ENCODE measurements around the gene TGM1. TPM values are rescaled to one million over a fixed set of nuclear protein-coding genes. Genes with fewer than 3 reads are reported as not detected.

TGM1 gene
- total and polyA plus RNA-seq, 2 donors, result 1.5 to 41.0 TPM

DNA sequence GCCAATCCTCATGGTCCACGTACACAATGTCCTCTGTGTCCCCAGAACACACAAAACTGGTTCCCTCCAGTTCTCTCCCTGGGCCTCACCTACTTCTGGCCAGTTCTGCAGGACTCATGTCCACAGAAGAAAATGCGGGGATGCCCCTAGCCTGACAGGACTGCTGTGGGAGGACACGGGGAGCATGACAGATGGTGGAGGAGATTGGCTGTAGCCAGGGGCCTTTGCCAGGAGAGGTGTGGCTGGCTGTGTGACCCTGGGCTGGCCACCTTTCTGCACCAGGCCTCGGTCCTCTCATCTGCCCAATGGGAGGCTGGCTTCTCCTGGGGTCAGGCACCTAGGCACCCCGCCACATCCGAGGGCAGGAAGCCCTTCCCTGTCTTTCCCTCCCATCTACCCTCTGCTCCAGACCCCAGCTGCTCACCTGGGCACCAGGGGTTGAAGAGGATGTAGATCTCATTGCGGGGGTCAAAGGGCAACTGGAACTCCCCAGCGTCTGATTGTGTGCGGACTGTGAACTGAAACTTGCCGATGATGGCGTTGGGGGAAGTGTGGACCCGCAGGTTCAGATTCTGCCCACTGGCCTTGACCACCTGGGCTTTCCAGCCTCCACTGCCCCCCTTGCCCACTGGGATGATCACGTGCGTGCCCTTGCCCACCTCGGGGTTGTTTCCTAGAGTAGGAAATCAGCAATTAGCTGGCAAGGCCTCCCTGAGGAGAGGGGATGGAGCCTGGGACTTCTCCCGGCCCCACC is 2.8 kb downstream of the TGM1 start:
- no peak overlapping the region for H3K4me3 ChIP-seq (ENCODE audit: low read length in 2 of 2)
- DNase-seq (ENCODE audit: low read depth in 6 of 9, low spot score in 9 of 9), result no peak
- H3K4me1 ChIP-seq (ENCODE audit: control insufficient read depth in 2 of 2, insufficient read depth in 2 of 2, low read length in 2 of 2), result peaks cover 0 to 4% of the 10 kb centered on the region in 2 donors
- 95% methylated on average over 16 of the region's 16 CpGs for WGBS
- peaks cover 0 to under 1% of the 10 kb centered on the region in 2 donors for H3K36me3 ChIP-seq (ENCODE audit: control insufficient read depth in 2 of 2, insufficient read depth in 2 of 2, low read length in 1 of 2)
- no peaks in the 10 kb centered on the region for H3K9me3 ChIP-seq (ENCODE audit: control insufficient read depth in 2 of 2, insufficient read depth in 1 of 2, low read length in 1 of 2)
- H3K27ac ChIP-seq (ENCODE audit: low read depth in 1 of 2, low read length in 1 of 2), result no peak overlapping the region
- H3K27me3 ChIP-seq (ENCODE audit: control insufficient read depth in 2 of 2, insufficient read depth in 1 of 2, low read length in 1 of 2), result no peaks in the 10 kb centered on the region

DNA sequence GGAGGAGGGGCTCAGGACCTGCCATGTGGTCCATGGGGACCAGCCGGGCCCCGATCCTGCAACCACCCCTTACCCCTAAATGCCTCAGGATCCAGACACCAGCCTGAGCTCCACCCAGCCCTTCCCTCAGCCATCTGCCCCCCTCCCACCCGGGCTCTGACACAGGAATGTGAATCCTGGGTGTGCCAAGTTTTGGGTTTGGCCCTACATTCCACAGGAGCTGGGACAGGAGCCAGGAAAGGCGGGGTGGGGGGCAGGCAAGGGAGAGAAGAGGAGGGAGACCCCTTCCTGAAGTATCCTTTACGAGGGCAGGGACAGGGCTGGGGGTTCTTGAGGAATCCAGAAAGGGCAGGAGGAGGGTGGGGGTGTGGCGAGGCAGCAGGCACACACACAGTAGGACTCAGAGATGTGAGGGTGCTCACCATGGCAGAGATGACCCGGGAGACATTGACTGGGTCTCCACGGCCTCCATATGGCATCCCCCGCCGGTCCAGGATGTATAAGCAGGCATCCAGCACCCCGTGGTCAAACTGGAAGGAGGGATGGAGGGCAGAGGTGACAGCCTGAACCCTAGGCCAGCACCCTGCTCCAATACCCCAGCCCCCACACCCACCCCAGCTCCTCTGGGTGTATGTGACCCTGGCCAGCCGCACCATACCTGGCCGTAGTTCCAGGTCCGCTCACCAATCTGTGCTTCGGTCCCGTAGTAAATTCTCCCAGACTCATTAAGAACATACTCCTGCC is 3.5 kb downstream of the TGM1 start:
- no peak for DNase-seq (ENCODE audit: low read depth in 6 of 9, low spot score in 9 of 9)
- H3K4me3 ChIP-seq (ENCODE audit: low read length in 2 of 2), result no peak overlapping the region
- H3K36me3 ChIP-seq (ENCODE audit: control insufficient read depth in 2 of 2, insufficient read depth in 2 of 2, low read length in 1 of 2), result no peaks in the 10 kb centered on the region
- no peaks in the 10 kb centered on the region for H3K27me3 ChIP-seq (ENCODE audit: control insufficient read depth in 2 of 2, insufficient read depth in 1 of 2, low read length in 1 of 2)
- H3K4me1 ChIP-seq (ENCODE audit: control insufficient read depth in 2 of 2, insufficient read depth in 2 of 2, low read length in 2 of 2), result peaks cover 0 to 2% of the 10 kb centered on the region in 2 donors
- 96% methylated on average over 16 of the region's 16 CpGs for WGBS
- H3K27ac ChIP-seq (ENCODE audit: low read depth in 1 of 2, low read length in 1 of 2), result no peak overlapping the region
- no peaks in the 10 kb centered on the region for H3K9me3 ChIP-seq (ENCODE audit: control insufficient read depth in 2 of 2, insufficient read depth in 1 of 2, low read length in 1 of 2)

DNA sequence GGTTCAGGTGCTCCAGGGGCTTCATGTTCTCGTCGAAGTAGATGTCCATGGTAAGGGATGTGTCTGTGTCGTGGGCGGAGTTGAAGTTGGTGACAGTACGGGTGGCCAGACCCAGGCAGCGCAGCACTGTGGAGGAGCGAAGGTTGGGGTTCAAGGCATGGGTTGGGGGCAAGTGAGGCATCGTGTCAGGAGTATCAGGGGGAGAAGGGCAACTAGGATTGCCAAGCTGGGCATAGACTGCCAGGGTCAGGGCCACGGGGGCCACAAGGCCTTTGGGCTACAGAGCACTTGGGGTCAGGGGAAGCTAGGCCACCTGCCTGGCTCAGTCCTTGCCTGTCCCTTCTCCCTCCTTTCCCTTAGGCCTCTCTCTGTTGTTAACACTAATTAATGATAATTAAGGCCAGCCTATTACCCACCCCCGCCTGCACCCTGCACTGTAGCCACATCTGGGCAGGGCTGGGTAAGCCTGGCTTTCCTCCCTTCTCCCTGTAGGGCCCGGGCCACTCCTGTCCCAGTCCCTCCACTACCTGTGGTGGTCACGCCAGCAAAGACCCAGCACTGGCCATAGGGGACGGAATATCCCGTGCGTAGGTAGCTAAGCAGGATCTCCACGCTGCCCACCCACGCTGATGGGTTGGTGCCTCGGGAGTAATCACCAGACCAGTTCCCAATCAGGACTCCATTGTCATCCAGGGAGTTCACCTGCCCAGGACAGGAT is 4.3 kb downstream of the TGM1 start:
- Histone ChIP-seq H3K27ac (ENCODE audit: low read depth in 1 of 2, low read length in 1 of 2) (peak overlapping the region in 1 of 2 donors; percentile 21), H3K27me3 (ENCODE audit: control insufficient read depth in 2 of 2, insufficient read depth in 1 of 2, low read length in 1 of 2) (no peaks in the 10 kb centered on the region), H3K4me3 (ENCODE audit: low read length in 2 of 2) (no peak overlapping the region), H3K4me1 (ENCODE audit: control insufficient read depth in 2 of 2, insufficient read depth in 2 of 2, low read length in 2 of 2) (no peaks in the 10 kb centered on the region), H3K9me3 (ENCODE audit: control insufficient read depth in 2 of 2, insufficient read depth in 1 of 2, low read length in 1 of 2) (no peaks in the 10 kb centered on the region), H3K36me3 (ENCODE audit: control insufficient read depth in 2 of 2, insufficient read depth in 2 of 2, low read length in 1 of 2) (no peaks in the 10 kb centered on the region)
- DNase-seq (ENCODE audit: low read depth in 6 of 9, low spot score in 9 of 9), result no peak
- WGBS, result 97% methylated on average over 18 of the region's 18 CpGs

DNA sequence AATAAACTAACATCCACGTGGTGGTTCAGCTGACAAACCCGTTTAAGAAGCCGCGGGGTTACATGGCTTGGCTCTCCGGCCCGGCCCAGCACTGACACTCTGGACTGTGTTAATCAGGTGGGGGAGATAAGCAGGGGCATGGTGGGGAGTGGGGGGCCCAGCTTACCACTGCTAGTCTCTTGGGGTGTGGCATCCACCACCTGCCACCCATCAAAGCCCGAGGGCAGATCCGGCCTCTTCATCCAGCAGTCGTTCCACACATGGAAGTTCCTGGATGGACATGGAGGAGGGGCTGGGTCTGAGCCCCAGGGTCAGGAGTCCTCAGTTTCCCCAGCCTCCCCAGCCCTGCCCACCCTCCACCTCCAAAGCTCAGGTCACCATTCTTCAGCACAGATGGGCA is 4.9 kb downstream of the TGM1 start:
- 97% methylated on average over 9 of the region's 9 CpGs for WGBS
- Histone ChIP-seq H3K9me3 (ENCODE audit: control insufficient read depth in 2 of 2, insufficient read depth in 1 of 2, low read length in 1 of 2) (no peaks in the 10 kb centered on the region), H3K4me3 (ENCODE audit: low read length in 2 of 2) (no peak overlapping the region), H3K4me1 (ENCODE audit: control insufficient read depth in 2 of 2, insufficient read depth in 2 of 2, low read length in 2 of 2) (no peaks in the 10 kb centered on the region), H3K36me3 (ENCODE audit: control insufficient read depth in 2 of 2, insufficient read depth in 2 of 2, low read length in 1 of 2) (no peaks in the 10 kb centered on the region), H3K27me3 (ENCODE audit: control insufficient read depth in 2 of 2, insufficient read depth in 1 of 2, low read length in 1 of 2) (no peaks in the 10 kb centered on the region), H3K27ac (ENCODE audit: low read depth in 1 of 2, low read length in 1 of 2) (no peak overlapping the region)
- no peak for DNase-seq (ENCODE audit: low read depth in 6 of 9, low spot score in 9 of 9)

DNA sequence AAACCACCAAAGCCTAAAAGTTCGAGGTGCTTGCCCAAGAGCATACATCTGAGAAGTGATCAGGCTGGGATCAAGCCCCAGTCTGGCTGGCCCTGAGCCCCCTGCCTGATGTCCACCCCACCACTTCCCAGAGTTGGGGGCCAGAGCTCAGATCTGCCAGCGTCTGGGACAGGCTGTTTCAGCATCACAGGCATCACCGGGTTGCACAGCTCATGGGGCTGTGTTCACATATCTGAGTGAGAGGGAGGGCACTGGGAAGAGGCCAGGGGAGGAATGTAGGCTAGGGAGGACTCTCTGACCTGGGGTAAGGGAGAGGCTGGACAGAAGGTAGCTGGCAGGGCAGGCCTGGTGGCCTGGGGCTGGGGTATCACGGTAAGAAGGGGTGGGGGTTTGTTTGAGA is 6.0 kb downstream of the TGM1 start:
- Histone ChIP-seq H3K4me1 (ENCODE audit: control insufficient read depth in 2 of 2, insufficient read depth in 2 of 2, low read length in 2 of 2) (no peaks in the 10 kb centered on the region), H3K27me3 (ENCODE audit: control insufficient read depth in 2 of 2, insufficient read depth in 1 of 2, low read length in 1 of 2) (no peaks in the 10 kb centered on the region), H3K9me3 (ENCODE audit: control insufficient read depth in 2 of 2, insufficient read depth in 1 of 2, low read length in 1 of 2) (no peaks in the 10 kb centered on the region), H3K27ac (ENCODE audit: low read depth in 1 of 2, low read length in 1 of 2) (no peak overlapping the region), H3K4me3 (ENCODE audit: low read length in 2 of 2) (no peak overlapping the region), H3K36me3 (ENCODE audit: control insufficient read depth in 2 of 2, insufficient read depth in 2 of 2, low read length in 1 of 2) (no peaks in the 10 kb centered on the region)
- whole genome bisulfite sequencing, result 95% methylated on average over 4 of the region's 4 CpGs
- no peak for DNase-seq (ENCODE audit: low read depth in 6 of 9, low spot score in 9 of 9)

DNA sequence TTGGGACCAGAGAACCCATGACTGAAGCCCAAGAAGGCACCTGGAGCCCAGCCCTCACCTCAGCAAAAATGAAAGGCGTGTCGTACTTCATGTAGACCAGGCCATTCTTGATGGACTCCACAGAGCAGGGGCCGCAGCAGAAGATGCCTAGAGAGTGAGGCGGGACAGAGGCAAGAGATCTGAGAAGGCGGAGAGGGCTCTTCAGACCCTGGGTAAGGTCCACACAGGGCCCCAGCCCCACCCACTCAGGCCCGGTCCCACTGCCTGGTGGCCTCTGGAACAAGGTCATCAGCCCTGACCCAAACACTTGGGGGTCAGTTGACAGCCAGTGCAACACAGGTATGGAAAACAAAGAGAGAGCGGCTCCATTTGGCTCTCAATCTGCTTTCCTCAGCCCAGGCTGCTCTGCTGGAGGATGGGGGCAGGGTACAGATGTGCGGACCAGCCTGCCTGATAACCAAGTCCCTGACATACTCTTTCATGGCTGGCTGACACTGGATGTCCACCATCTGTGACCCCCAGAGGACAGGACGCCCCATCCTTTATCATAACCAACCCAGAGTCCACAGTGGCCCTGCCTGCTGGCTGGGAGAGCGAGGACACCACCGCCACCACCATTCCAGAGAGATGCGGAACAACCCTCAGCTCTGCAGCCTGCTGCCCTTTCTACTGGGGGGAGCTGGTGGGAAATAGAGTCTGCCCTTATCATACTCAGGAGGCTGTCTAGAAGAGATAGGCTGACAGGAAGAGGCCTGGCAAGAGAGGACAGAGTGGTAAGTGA is 6.9 kb downstream of the TGM1 start:
- no peaks in the 10 kb centered on the region for H3K36me3 ChIP-seq (ENCODE audit: control insufficient read depth in 2 of 2, insufficient read depth in 2 of 2, low read length in 1 of 2)
- H3K27ac ChIP-seq (ENCODE audit: low read depth in 1 of 2, low read length in 1 of 2), result no peak overlapping the region
- no peaks in the 10 kb centered on the region for H3K27me3 ChIP-seq (ENCODE audit: control insufficient read depth in 2 of 2, insufficient read depth in 1 of 2, low read length in 1 of 2)
- H3K4me3 ChIP-seq (ENCODE audit: low read length in 2 of 2), result no peak overlapping the region
- no peaks in the 10 kb centered on the region for H3K4me1 ChIP-seq (ENCODE audit: control insufficient read depth in 2 of 2, insufficient read depth in 2 of 2, low read length in 2 of 2)
- no peak for DNase-seq (ENCODE audit: low read depth in 6 of 9, low spot score in 9 of 9)
- H3K9me3 ChIP-seq (ENCODE audit: control insufficient read depth in 2 of 2, insufficient read depth in 1 of 2, low read length in 1 of 2), result no peaks in the 10 kb centered on the region
- WGBS, result 97% methylated on average over 12 of the region's 12 CpGs

DNA sequence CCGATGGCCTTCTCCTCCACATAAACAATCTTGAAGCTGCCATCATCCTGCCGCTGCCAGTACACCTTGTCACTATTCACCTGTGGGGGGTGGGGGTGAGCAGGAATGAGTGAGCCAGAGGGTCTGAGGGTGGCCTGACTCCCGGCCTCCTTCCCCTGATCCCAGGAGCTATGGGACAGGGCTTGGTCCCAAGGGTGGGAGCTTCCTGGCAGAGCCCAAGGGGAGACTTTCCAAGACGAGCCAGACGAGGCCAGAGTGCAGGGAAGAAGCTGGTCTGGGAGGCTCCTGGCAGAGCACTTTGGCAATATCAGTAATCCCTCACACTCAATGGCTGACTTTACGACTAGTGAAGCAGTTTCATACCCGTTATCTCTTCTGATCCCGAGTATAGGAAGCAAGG is 7.5 kb downstream of the TGM1 start:
- H3K27me3 ChIP-seq (ENCODE audit: control insufficient read depth in 2 of 2, insufficient read depth in 1 of 2, low read length in 1 of 2), result no peaks in the 10 kb centered on the region
- no peaks in the 10 kb centered on the region for H3K36me3 ChIP-seq (ENCODE audit: control insufficient read depth in 2 of 2, insufficient read depth in 2 of 2, low read length in 1 of 2)
- H3K27ac ChIP-seq (ENCODE audit: low read depth in 1 of 2, low read length in 1 of 2), result no peak overlapping the region
- H3K4me1 ChIP-seq (ENCODE audit: control insufficient read depth in 2 of 2, insufficient read depth in 2 of 2, low read length in 2 of 2), result peaks cover 0 to 2% of the 10 kb centered on the region in 2 donors
- no peaks in the 10 kb centered on the region for H3K9me3 ChIP-seq (ENCODE audit: control insufficient read depth in 2 of 2, insufficient read depth in 1 of 2, low read length in 1 of 2)
- no peak for DNase-seq (ENCODE audit: low read depth in 6 of 9, low spot score in 9 of 9)
- no peak overlapping the region for H3K4me3 ChIP-seq (ENCODE audit: low read length in 2 of 2)
- WGBS, result 97% methylated on average over 8 of the region's 8 CpGs

DNA sequence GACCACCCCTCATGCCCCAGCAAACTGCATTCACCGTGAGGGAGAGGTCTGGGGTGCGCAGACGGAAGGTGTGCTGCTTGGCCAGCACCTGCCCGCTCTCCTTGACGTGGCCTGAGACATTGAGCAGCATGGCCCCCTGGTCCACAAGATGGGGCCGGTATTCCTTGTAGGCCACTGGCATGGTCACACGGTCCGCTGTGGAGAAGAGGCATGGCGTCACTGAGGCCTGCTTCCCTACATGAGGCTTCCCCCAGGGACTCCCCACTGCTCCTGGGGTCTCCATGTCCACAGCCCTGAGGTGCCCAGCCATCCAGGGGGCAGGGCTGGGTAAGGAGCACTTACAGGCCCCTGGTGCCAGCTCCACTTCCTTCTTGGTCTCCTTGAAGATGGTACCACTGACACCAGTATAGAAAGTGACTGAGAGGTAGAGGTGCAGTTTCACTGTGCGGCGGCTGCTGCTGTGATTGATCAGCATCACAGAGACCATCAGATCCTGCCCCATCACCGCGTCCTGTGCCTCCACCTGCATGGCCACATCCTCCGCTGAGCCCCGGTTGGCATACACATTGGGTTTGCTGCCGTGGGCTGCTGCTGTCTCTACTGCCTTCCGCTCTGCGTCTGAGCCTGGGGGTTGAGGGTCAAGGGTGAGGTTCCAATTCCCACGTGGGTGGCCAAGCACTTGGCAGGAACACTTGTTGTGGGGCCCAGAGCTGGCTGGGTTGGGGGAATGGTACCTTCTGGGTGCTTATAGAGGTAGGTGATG is 8.2 kb downstream of the TGM1 start:
- no peak for DNase-seq (ENCODE audit: low read depth in 6 of 9, low spot score in 9 of 9)

More for the DNA sequence above, 8.2 kb downstream of the TGM1 start:
- peaks cover 0 to 2% of the 10 kb centered on the region in 2 donors for H3K4me1 ChIP-seq (ENCODE audit: control insufficient read depth in 2 of 2, insufficient read depth in 2 of 2, low read length in 2 of 2)
- H3K27ac ChIP-seq (ENCODE audit: low read depth in 1 of 2, low read length in 1 of 2), result no peak overlapping the region
- H3K36me3 ChIP-seq (ENCODE audit: control insufficient read depth in 2 of 2, insufficient read depth in 2 of 2, low read length in 1 of 2), result no peaks in the 10 kb centered on the region
- no peaks in the 10 kb centered on the region for H3K27me3 ChIP-seq (ENCODE audit: control insufficient read depth in 2 of 2, insufficient read depth in 1 of 2, low read length in 1 of 2)
- no peaks in the 10 kb centered on the region for H3K9me3 ChIP-seq (ENCODE audit: control insufficient read depth in 2 of 2, insufficient read depth in 1 of 2, low read length in 1 of 2)
- H3K4me3 ChIP-seq (ENCODE audit: low read length in 2 of 2), result no peak overlapping the region
- WGBS, result 95% methylated on average over 19 of the region's 19 CpGs

Data from thymus (tissue), 11 donors.